Stimulated activated CD4-positive, alpha-beta T cell treated with anti-CD3 and anti-CD28 coated beads, Interleukin-12 subunit alpha, Interleukin-12 subunit beta, amount 100 ng/mL, for 48 hours (primary cell): ENCODE results near the gene NSUN2.
"Not testable (repeated sequence)": the region's sequence is repeated elsewhere in the genome, so short reads cannot be mapped to it uniquely, and the experiment has no call there.

Experiments used
- DNase-seq, 3 donors: peaks; one replicate each; pipeline ENCODE4 v3.0.0-alpha.2; 2020; ENCODE audit warnings: low read depth in 2 of 3, low spot score in 1 of 3

Gene NSUN2

DNA sequence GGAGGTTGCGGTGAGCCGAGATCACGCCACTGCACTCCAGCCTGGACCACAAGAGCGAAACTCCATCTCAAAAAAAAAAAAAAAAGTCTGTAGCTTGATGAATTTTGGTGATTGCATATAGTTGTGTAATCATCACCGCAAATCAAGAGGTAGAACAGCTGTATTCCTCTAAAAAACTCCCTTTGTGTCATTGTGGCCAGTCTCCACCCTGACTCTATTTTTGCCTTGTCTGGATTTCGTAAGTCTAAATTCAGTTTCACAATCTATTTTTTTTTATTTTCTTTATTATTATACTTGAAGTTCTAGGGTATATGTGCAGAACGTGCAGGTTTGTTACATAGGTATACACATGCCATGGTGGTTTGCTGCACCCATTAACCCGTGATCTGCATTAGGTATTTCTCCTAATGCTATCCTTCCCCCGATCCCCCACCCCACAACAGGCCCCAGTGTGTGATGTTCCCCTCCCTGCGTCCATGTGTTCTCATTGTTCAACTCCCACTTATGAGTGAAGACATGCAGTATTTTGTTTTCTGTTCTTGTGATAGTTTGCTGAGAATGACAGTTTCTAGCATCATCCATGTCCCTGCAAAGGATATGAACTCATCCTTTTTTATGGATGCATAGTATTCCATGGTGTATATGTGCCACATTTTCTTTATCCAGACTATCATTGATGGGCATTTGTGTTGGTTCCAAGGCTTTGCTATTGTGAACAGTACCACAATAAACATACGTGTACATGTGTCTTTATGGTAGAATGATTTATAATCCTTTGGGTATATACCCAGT is 12.9 kb upstream of the NSUN2 start:
- not testable (repeated sequence) for DNase-seq

GRCh38 chr5:6644794-6645241 is 12.0 kb upstream of the NSUN2 start:
- no peak for DNase-seq

DNA sequence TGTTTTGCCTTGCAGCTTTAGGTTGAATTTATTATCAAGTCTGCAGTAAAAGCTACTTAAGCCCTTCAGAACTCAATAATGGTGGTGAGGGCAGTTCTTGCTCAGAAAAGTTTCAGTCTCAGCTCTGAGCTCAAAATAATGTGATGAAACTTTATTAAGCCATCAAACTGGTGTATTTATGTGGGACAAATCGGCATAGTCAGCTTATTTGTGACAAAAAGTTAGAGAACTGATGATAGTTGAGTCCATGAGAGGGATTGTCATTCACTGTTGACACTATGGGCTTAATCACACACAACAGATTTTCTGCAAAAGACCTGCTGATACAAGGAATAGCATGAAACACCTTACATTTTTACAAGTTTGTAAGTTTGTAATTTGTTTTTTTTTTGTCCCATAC is 9.8 kb upstream of the NSUN2 start:
- DNase-seq = no peak

- DNase-seq = no peak
These were observed 5.4 kb upstream of the NSUN2 start for GRCh38 chr5:6638236-6638635.

- no peak for DNase-seq
These were observed 4.7 kb upstream of the NSUN2 start for GRCh38 chr5:6637590-6637989.

- DNase-seq = no peak
These were observed 4.2 kb upstream of the NSUN2 start for GRCh38 chr5:6637022-6637421.

GRCh38 chr5:6636293-6636692 is 3.4 kb upstream of the NSUN2 start:
- DNase-seq = no peak

GRCh38 chr5:6634788-6635430 is 2.1 kb upstream of the NSUN2 start:
- DNase-seq = no peak

GRCh38 chr5:6634306-6634705 is 1.5 kb upstream of the NSUN2 start:
- no peak for DNase-seq

GRCh38 chr5:6633469-6634245 is 813 bp upstream of the NSUN2 start:
- DNase-seq = peak in 1 of 3 donors; percentile 18

GRCh38 chr5:6632324-6632887 is 438 bp downstream of the NSUN2 start:
- DNase-seq = no peak

- no peak for DNase-seq
These were observed 1.4 kb downstream of the NSUN2 start for GRCh38 chr5:6631441-6631840.

DNA sequence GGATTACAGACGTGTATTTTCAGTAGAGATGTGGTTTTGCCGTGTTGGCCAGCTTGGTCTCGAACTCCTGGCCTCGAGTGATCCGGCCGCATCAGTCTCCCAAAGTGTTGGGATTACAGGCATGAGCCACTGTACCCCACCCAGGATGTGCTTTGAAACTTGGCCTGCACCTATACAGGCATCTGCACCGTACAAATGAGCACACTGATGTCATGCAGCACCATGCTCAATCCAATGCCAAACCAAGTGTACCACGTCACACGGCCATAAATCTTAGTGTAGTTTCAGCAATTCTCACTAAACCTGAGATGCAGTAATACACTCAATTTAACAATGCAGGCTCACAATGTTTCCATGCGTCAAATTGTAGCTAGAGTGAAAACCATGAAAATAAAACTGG is 6.3 kb downstream of the NSUN2 start:
- DNase-seq = no peak

DNA sequence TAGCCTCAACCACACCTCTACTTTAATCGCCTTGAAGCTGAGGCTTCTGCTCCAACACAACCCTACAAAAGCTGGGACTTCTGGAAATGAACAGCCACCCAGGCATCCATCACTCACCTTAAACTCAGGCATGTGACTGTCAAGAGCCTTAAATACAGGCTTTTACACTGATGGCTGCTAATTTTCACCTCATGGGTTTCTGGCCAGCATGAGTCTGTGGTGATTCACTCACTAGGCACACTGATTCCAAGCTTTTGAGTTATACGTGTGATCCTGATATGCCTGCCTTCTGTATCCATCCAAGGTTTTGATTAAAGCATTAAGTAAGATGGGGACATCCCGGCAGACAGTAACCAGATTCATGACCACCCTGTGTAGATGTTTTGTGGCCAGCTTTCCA is 8.9 kb downstream of the NSUN2 start:
- DNase-seq = no peak

- no peak for DNase-seq
These were observed 9.6 kb downstream of the NSUN2 start for GRCh38 chr5:6623228-6623627.

GRCh38 chr5:6616632-6617031 is 16.2 kb downstream of the NSUN2 start:
- DNase-seq = no peak

- no peak for DNase-seq
These were observed 17.6 kb downstream of the NSUN2 start for GRCh38 chr5:6615034-6615815.

GRCh38 chr5:6611334-6612256 is 21.2 kb downstream of the NSUN2 start:
- no peak for DNase-seq

DNA sequence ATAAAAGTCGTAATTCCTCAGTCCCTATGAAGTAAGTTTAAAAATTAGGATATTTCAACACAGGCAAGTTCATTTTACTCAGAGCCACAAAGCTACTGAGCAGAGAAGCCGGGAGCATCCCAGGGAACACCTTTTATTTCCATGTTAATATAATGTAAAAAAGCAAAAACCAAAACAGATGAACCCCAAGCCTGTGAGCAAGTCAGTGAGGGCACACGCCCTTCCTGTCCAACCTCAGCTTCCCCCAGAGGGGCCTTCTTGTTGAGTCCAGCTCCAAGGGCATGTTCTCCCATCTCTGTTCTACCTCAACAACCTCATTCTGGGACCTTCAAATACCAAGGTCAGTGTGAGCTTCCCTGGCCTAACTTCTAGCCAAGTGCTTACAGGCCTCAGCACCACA is 24.8 kb downstream of the NSUN2 start:
- DNase-seq = no peak

DNA sequence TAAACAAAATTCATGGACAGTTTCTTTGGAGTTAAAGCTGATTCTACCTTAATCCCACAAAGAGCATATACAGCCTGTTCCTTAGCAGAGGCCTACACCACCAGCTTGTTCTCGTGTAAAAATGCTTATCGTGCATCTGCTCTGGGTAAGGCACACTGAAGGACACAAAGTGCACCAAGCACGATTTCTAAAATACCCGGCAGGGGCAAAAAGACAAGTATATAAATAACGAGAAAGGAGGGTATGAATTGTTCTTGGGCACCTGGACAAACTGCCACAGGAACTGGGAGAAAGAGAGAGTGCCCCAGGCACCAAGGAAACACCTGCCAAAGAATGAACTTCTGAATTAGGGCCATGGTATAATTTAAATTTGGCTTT is 25.3 kb downstream of the NSUN2 start:
- DNase-seq = no peak
